Amygdala (tissue), 56 donors: Measurements from ENCODE around the gene ARHGAP35.
"Not testable (repeated sequence)": the region's sequence is repeated elsewhere in the genome, so short reads cannot be mapped to it uniquely, and the experiment has no call there.

Experiments used
- DNase-seq, 56 donors: peaks; one replicate each; lab custom pipeline; 2025; lab: John Stamatoyannopoulos, UW

The ARHGAP35 gene

GRCh38 chr19:46866407-46867136 lies 5.8 kb downstream of the ARHGAP35 start:
- DNase-seq = no peak

GRCh38 chr19:46867170-46867569 lies 6.4 kb downstream of the ARHGAP35 start:
- no peak for DNase-seq

GRCh38 chr19:46868025-46868802 lies 7.4 kb downstream of the ARHGAP35 start:
- no peak for DNase-seq

- DNase-seq = not testable (repeated sequence)
Measured at GRCh38 chr19:46871173-46871572, 10.4 kb downstream of the ARHGAP35 start.

- DNase-seq = no peak
Measured at GRCh38 chr19:46872967-46873366, 12.2 kb downstream of the ARHGAP35 start.

GRCh38 chr19:46875234-46875633 lies 14.4 kb downstream of the ARHGAP35 start:
- no peak for DNase-seq

GRCh38 chr19:46875657-46876056 lies 14.9 kb downstream of the ARHGAP35 start:
- DNase-seq = no peak

GRCh38 chr19:46878613-46879375 lies 18.0 kb downstream of the ARHGAP35 start:
- DNase-seq = no peak

DNA sequence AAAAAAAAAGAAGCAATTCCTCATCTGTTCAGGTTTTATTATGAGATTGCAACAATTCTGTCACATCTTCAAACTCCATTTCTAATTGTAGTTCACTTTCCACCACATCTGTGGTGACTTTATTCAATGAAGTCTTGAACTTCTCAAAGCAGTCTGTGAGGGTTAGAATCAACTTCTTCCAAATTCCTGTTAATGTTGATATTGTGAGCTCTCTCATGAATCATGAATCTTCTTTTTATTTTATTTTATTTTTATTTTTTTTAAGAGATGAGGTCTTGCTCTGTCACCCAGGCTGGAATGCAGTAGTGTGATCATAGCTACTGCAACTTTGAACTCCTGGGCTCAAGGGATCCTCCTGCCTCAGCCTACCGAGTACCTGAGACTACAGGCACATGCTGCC lies 19.6 kb downstream of the ARHGAP35 start:
- DNase-seq = no peak

DNA sequence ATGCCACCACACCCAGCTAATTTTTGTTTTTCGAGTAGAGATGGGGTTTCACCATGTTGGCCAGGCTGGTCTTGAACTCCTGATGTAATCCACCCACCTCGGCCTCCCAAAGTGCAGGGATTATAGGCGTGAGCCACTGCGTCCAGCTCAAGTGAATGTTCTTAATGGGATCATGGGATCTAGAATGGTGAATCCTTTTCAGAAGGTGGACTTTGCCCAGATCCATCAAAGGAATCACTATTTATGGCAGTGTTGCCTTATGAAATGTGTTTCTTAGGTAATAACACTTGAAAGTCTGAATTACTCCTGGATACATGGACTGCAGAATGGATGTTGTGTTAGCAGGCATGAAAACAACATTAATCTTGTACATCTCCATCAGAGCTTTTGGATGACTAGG lies 20.3 kb downstream of the ARHGAP35 start:
- DNase-seq = no peak

GRCh38 chr19:46882034-46882433 lies 21.2 kb downstream of the ARHGAP35 start:
- DNase-seq = no peak

DNA sequence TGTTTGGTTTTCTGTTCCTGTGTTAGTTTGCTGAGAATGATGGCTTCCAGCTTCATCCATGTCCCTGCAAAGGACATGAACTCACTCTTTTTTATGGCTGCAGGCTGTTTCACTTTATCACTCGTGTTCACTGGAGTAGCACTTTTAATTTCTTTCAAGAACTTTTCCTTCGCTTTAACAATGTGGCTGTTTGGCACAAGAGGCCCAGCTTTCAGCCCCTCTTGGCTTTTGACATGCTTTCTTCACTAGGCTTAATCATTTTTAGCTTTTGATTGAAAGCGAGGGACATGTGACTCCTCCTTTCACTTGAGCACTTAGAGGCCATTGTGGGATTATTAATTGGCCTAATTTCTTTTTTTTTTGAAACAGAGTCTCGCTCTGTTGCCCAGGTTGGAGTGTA lies 22.0 kb downstream of the ARHGAP35 start:
- not testable (repeated sequence) for DNase-seq

DNA sequence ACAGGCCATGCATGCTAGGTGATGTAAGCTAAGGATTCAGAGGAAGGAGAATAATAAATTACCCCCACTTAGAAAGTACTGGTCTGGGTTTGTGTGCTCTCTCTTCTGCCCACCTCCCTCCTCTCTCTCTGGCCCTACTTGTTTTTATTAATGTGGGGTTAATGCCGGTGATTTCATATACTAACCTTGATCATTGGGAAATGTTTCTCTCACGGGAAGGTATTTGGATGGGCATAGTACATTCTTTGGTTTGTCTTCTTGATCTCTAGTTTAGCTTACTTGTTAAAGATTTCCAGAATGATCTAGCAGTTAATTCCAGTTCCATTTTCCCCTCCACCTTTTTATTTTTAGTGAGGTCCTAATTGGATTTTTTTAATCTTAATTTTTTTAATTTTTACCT lies 24.6 kb downstream of the ARHGAP35 start:
- DNase-seq = no peak

DNA sequence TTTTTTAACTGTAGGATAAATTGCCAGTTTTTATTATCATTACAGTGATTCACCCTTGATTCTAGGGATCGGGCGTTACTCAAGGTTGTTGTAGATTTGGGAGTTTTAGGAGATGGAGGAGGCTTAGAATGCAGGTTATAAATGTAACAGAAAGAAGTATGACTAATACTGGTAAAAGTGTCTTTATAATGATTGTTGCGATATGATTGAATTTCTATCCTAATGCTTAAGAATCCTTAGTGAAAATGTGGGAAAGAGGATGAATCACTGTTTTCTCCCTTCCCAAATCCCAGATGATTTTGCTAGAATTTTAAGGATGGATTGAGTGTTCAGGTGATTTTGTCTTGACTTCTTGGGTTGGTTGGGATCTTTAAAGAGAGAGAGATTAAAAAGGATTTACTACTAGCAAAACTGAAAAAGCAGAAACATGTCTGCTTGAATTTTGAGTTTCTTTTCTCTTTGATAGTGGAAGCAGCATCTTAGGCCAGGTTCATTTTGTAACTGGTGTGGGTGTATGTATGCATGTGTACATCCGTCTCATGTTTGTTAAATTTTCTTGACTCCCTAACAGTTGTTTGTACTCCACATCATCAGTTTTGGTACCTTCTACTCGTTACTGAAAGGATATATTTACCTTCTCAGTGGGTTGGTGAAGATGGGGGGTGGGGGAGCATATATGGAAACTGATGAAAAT lies 25.9 kb downstream of the ARHGAP35 start:
- DNase-seq = no peak

GRCh38 chr19:46887240-46887782 lies 26.5 kb downstream of the ARHGAP35 start:
- DNase-seq = no peak

DNA sequence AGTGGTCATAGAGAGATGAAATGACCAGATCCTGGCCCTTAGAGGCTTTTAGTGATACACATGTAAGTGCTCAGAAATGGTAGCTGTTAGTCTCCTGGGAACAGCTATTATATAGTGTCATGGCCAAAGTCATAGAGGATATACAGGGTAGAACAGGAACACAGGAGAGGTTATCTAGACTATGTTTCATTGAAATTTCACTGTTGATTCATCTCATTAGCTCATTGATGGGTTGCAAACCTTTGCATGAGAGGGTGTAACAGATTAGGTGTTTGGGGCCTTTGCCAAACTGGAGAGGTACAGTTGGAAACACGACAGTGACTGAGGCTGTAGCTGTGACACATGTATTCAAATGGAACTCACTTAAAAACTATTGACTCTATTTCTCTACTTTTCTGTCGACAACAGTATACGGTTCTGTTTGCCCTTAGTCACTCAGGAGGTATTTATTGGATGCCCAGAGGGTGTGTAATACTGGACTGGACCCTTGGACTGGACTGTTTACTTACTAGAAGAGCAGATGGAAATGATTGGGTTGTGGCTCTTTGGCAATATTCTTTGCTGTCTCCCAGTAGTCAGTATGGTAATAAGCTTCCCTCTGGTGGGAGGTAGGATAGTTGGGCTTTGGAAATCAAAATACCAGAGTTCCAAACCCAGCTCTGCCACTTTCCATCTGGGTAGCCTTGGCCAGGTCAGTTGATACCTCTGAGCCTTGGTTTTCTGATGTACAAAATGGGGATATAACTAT lies 29.8 kb downstream of the ARHGAP35 start:
- no peak for DNase-seq

GRCh38 chr19:46892252-46893179 lies 31.7 kb downstream of the ARHGAP35 start:
- no peak for DNase-seq

GRCh38 chr19:46896076-46896794 lies 35.4 kb downstream of the ARHGAP35 start:
- DNase-seq = no peak
